HUDEP-2 (cell line): ENCODE measurements around the gene MACROH2A1.
A peak's percentile ranks its signal among the peaks of the same experiment; 100 is the strongest.

Experiments used
- DNase-seq, 76 experiments: peaks; one replicate each; lab custom pipeline; 2025; ENCODE audit not compliant: unreplicated experiment in 76 of 76; lab: John Stamatoyannopoulos, UW

The MACROH2A1 gene

GRCh38 chr5:135357685-135358084, 41.3 kb downstream of the MACROH2A1 start:
- DNase-seq = no peak

GRCh38 chr5:135356522-135357318, 42.3 kb downstream of the MACROH2A1 start:
- peak in 13 of 76 experiments; percentile 2 to 30 (median 14) for DNase-seq

GRCh38 chr5:135355169-135355568, 43.9 kb downstream of the MACROH2A1 start:
- DNase-seq = no peak

GRCh38 chr5:135353952-135354721, 44.9 kb downstream of the MACROH2A1 start:
- no peak for DNase-seq

- no peak for DNase-seq
Measured at GRCh38 chr5:135350536-135350935, 48.5 kb downstream of the MACROH2A1 start.

GRCh38 chr5:135349886-135350285, 49.1 kb downstream of the MACROH2A1 start:
- DNase-seq = no peak

- no peak for DNase-seq
Measured at GRCh38 chr5:135349451-135349850, 49.6 kb downstream of the MACROH2A1 start.

GRCh38 chr5:135348918-135349317, 50.1 kb downstream of the MACROH2A1 start:
- no peak for DNase-seq

GRCh38 chr5:135347392-135347791, 51.6 kb downstream of the MACROH2A1 start:
- DNase-seq = no peak

- DNase-seq = no peak
Measured at GRCh38 chr5:135345956-135346731, 52.9 kb downstream of the MACROH2A1 start.

- DNase-seq = no peak
Measured at GRCh38 chr5:135344349-135344748, 54.7 kb downstream of the MACROH2A1 start.

GRCh38 chr5:135343413-135343812, 55.6 kb downstream of the MACROH2A1 start:
- DNase-seq = no peak

GRCh38 chr5:135342551-135342875, 56.5 kb downstream of the MACROH2A1 start:
- DNase-seq = no peak

GRCh38 chr5:135341696-135342550, 57.1 kb downstream of the MACROH2A1 start:
- no peak for DNase-seq

- DNase-seq = no peak
Measured at GRCh38 chr5:135341016-135341666, 57.9 kb downstream of the MACROH2A1 start.

- no peak for DNase-seq
Measured at GRCh38 chr5:135340568-135340967, 58.5 kb downstream of the MACROH2A1 start.

- no peak for DNase-seq
Measured at GRCh38 chr5:135339623-135340022, 59.4 kb downstream of the MACROH2A1 start.

- no peak for DNase-seq
Measured at GRCh38 chr5:135339189-135339588, 59.8 kb downstream of the MACROH2A1 start.

GRCh38 chr5:135337064-135337463, 62.0 kb downstream of the MACROH2A1 start:
- DNase-seq = no peak
